NOMO-1 (cell line): ENCODE data around the gene CEMIP.

Source experiments
- DNase-seq, 2 experiments: peaks; one replicate each; lab custom pipeline; 2025; ENCODE audit not compliant: unreplicated experiment in 2 of 2; lab: John Stamatoyannopoulos, UW

Gene CEMIP

GRCh38 chr15:80918196-80918783 lies 139.1 kb downstream of the CEMIP start:
- DNase-seq, result no peak

- no peak for DNase-seq
Observed at GRCh38 chr15:80920271-80920699, 141.1 kb downstream of the CEMIP start.

GRCh38 chr15:80921736-80922410 lies 142.7 kb downstream of the CEMIP start:
- no peak for DNase-seq

GRCh38 chr15:80923668-80924067 lies 144.5 kb downstream of the CEMIP start:
- no peak for DNase-seq

GRCh38 chr15:80924278-80924677 lies 145.1 kb downstream of the CEMIP start:
- no peak for DNase-seq

- DNase-seq, result no peak
Observed at GRCh38 chr15:80925597-80926059, 146.5 kb downstream of the CEMIP start.

- DNase-seq, result no peak
Observed at GRCh38 chr15:80926126-80926525, 147.0 kb downstream of the CEMIP start.

- DNase-seq, result no peak
Observed at GRCh38 chr15:80929225-80929624, 150.1 kb downstream of the CEMIP start.

- DNase-seq, result no peak
Observed at GRCh38 chr15:80929689-80930088, 150.5 kb downstream of the CEMIP start.

GRCh38 chr15:80931191-80931590 lies 152.0 kb downstream of the CEMIP start:
- no peak for DNase-seq

GRCh38 chr15:80931721-80932512 lies 152.7 kb downstream of the CEMIP start:
- no peak for DNase-seq

GRCh38 chr15:80932513-80932815 lies 153.3 kb downstream of the CEMIP start:
- no peak for DNase-seq

- DNase-seq, result no peak
Observed at GRCh38 chr15:80932989-80933388, 153.8 kb downstream of the CEMIP start.

GRCh38 chr15:80934761-80935221 lies 155.6 kb downstream of the CEMIP start:
- no peak for DNase-seq

GRCh38 chr15:80936288-80937078 lies 157.3 kb downstream of the CEMIP start:
- DNase-seq, result no peak

GRCh38 chr15:80937718-80938117 lies 158.5 kb downstream of the CEMIP start:
- DNase-seq, result no peak

- no peak for DNase-seq
Observed at GRCh38 chr15:80939216-80939615, 160.0 kb downstream of the CEMIP start.

- no peak for DNase-seq
Observed at GRCh38 chr15:80940331-80940730, 161.2 kb downstream of the CEMIP start.

- DNase-seq, result no peak
Observed at GRCh38 chr15:80940851-80941250, 161.7 kb downstream of the CEMIP start.

- DNase-seq, result no peak
Observed at GRCh38 chr15:80942266-80942665, 163.1 kb downstream of the CEMIP start.
